ENCODE results near the gene IL1RL1.
"Not testable (repeated sequence)": the region's sequence is repeated elsewhere in the genome, so short reads cannot be mapped to it uniquely, and the experiment has no call there.

IL1RL1 gene

GRCh38 chr2:102291319-102292075 lies 19.9 kb upstream of the IL1RL1 start:
- no peak for DNase-seq (ENCODE audit: low read depth in 4 of 4, low spot score in 1 of 4)

DNA sequence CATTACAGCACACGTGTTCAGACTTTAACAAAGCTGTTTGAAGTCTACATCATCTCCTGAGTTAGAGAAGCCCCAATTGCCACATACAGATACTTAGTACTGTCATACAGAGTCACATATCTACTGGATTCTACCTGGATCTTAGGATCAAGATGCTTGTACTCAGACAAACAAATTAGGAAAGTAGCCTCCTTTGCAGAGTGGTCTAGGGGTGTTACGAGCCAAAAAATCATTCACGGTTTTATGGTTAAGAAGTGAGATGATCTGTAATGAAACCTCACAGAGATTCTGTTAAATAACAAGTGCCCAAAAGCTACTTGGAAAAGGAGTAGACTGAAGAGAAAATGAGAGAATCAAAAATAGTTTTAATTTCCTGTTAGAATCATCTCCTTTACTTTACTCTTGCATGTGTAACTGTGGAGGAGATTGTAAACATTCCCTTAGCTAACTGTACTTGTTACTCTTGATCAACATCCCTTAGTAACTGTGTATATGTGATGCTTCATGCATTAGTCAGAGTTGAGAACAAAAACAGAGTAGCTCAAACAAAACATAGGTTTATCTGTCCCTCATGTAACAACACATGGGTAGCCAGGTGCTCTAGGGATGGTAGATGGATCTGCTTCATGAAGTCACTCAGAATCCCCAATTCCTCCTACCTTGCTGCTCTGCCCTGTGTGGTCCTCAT lies 16.4 kb upstream of the IL1RL1 start:
- no peak for DNase-seq (ENCODE audit: low read depth in 4 of 4, low spot score in 1 of 4)

- DNase-seq (ENCODE audit: low read depth in 4 of 4, low spot score in 1 of 4) = no peak
Observed at GRCh38 chr2:102295566-102295965, 15.8 kb upstream of the IL1RL1 start.

- DNase-seq (ENCODE audit: low read depth in 4 of 4, low spot score in 1 of 4) = no peak
Observed at GRCh38 chr2:102296449-102296848, 14.9 kb upstream of the IL1RL1 start.

GRCh38 chr2:102297891-102298290 lies 13.5 kb upstream of the IL1RL1 start:
- DNase-seq (ENCODE audit: low read depth in 4 of 4, low spot score in 1 of 4) = no peak

DNA sequence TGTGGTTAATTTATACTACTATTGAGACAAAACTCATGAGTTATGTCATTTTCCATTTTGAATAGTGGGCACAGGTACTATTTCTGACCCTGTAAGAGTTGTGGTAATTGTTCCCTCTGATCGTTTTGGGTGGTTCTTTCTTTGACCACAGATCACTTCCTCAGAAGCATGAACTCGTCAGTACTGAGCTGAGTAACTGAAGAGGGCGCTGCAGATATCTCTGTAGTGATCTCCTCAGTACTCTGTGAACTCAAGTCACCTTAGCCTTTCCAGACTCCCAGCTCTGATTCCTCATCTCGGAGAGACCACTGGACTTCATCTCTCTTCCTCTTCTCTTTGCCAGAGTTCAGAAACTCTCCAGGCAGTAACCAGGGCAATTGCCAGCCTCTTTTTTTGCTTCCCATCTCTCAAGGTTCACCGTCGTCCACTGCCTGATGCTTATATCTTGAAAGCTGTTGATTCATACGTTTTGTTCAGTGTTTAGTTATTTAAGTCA lies 9.4 kb upstream of the IL1RL1 start:
- peak in 1 of 4 experiments; percentile 36 for DNase-seq (ENCODE audit: low read depth in 4 of 4, low spot score in 1 of 4)

GRCh38 chr2:102302458-102302857 lies 8.9 kb upstream of the IL1RL1 start:
- no peak for DNase-seq (ENCODE audit: low read depth in 4 of 4, low spot score in 1 of 4)

GRCh38 chr2:102303589-102303988 lies 7.8 kb upstream of the IL1RL1 start:
- DNase-seq (ENCODE audit: low read depth in 4 of 4, low spot score in 1 of 4) = no peak

DNA sequence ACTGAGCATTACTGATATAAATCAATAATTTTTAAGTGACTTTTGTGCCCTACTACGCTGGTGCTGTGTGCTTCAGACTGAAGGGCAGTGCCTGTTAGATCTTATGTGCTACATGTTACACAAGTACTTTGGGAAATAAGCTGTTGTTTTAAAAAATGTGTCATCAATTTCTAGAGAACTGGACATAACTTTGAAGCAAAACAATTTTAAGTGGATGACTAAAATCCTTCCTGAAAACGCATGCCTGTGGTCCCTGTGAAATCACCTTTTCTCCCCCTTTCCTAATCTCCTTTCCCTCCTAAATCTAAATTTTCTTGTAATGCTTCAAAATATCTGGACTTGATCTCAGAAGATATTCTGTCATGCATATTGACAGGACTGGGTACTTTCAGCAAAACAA lies 7.1 kb upstream of the IL1RL1 start:
- DNase-seq (ENCODE audit: low read depth in 4 of 4, low spot score in 1 of 4) = no peak

DNA sequence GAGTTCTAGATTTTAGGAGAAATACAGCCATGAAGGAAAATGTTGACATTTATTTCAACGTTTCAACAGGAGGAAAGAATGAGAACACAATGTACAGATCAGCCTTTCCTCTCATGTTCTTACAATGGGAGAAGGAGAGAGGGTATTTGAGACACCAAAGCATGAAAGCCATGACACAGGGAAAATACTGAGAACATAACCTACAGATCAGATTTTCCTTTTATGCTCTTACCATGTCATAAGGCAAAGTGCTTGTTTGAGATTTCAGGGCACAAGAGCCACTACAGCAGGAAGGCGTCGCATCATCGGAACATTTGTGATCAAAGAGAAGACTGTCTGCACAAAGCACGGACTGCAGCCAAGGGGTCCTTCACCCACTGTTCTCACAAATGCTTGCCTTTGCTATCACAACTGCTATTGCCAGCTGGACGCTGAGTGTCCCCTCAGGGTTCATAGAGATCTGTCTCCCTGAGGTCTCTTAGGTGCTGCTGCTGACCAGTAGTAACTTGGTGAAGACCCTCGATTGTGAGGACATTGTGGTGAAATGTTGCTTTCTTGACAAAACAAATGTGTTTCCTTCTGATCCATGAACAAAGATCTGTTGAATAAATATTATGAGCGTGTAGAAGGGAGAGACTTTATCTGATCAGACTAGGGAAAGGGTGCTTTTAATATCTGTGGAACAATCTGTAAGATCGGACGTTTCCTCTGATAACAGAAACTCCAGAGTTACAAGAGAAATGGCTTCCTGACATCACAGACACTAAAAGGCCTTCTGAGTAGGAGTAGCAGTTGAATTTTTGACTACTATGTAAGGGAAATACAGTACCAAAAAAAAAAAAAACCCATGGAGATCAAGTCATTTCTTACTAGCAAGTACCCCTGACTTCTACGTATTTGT lies 6.4 kb upstream of the IL1RL1 start:
- peak in 1 of 4 experiments; percentile 22 for DNase-seq (ENCODE audit: low read depth in 4 of 4, low spot score in 1 of 4)

- DNase-seq (ENCODE audit: low read depth in 4 of 4, low spot score in 1 of 4) = no peak
Observed at GRCh38 chr2:102306125-102306524, 5.2 kb upstream of the IL1RL1 start.

DNA sequence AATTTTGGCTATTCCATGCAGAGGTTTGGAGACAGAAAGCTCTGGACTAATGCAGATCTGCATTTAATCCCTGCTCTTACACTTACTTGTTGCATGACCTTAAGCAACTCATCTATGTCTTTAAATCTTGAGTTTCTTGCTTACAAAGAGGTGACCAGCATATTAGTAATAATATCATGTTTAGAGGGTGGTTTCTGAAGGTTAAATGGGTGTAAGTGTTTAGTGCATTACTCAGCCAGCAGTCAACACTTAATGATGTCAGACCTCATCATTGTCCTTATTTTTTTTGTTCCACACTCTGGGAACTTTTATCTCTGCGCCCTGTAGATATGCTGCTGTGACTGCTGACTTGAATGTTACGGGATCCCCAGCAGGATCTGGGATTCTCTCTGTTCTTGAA lies 1.7 kb downstream of the IL1RL1 start:
- no peak for DNase-seq (ENCODE audit: low read depth in 4 of 4, low spot score in 1 of 4)

GRCh38 chr2:102313471-102313870 lies 2.1 kb downstream of the IL1RL1 start:
- no peak for DNase-seq (ENCODE audit: low read depth in 4 of 4, low spot score in 1 of 4)

DNA sequence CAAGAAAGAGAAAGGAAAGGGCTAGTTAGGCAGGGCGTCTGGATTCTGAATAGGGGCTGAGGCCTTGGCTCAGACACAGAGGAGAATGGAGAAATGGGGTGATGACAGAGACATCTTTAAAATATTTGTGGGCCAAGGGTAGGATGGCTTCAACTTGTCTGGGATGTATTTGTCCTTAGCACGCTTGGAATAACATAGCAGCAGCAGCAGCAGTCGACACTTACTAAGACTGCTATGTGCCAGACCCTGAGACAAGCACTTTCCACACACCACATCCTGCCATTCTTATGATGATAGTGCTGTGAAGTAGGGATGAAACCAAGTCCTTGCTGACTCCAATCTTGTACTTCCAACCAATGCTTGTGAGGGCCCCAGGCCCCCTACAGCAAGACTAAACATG lies 2.6 kb downstream of the IL1RL1 start:
- no peak for DNase-seq (ENCODE audit: low read depth in 4 of 4, low spot score in 1 of 4)

- DNase-seq (ENCODE audit: low read depth in 4 of 4, low spot score in 1 of 4) = no peak
Observed at GRCh38 chr2:102315921-102316320, 4.6 kb downstream of the IL1RL1 start.

DNA sequence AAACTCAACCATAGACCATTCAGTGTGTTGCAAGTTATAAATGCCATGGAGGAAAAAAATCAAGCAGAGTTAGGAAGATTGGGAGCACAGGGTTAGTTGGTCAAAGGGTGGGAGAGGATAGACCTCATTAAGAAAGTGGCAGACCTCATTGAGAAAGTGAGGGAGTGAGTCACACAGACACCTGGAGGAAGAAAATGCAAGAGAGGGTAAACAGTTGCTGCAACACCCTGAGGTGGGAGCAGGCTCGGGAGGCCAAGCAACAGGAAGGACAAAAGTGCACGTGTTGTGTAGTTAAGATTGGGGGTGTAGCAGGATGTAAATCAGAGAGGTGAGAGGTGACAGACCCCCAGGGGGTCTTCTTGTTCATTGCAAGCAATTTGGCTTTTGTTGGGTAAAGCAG lies 6.4 kb downstream of the IL1RL1 start:
- no peak for DNase-seq (ENCODE audit: low read depth in 4 of 4, low spot score in 1 of 4)

- no peak for DNase-seq (ENCODE audit: low read depth in 4 of 4, low spot score in 1 of 4)
Observed at GRCh38 chr2:102318437-102318836, 7.1 kb downstream of the IL1RL1 start.

DNA sequence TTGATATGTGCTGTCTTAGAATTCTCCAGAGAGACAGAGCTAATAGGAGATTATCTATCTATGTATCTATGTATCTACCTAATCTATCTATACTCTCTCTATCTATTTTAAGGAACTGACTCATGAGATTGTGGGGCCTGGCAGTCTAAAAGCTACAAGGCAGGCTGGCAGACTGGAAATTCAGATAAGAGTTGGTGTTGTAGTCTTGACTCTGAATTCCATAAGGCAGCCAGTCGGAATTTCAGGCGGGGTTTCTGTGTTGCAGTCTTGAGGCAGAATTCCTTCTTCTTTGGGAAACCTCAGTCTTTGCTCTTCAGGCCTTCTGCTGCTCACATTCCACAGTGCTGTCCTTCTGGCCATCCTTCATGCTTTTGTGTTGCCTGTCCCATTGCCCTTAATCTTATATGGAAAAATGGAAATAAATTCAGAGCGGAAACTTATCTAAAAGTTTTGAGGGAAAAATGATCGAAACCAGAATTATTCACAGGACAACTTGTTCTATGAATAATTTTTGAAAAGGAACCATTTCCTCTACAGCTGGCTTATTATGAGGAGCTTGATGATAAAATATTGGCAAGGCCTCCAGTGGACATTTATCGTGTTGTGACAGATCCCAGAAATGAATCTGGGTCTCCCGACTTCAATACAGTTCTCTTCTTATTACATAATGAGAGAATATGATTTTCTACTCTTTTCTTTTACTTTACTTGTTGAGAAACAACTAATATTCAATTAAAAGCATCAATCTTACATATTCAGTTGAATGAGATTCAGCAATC lies 10.8 kb downstream of the IL1RL1 start:
- no peak for DNase-seq (ENCODE audit: low read depth in 4 of 4, low spot score in 1 of 4)

- not testable (repeated sequence) for DNase-seq (ENCODE audit: low read depth in 4 of 4, low spot score in 1 of 4)
Observed at GRCh38 chr2:102324914-102325313, 13.6 kb downstream of the IL1RL1 start.

- DNase-seq (ENCODE audit: low read depth in 4 of 4, low spot score in 1 of 4) = no peak
Observed at GRCh38 chr2:102331311-102331980, 20.1 kb downstream of the IL1RL1 start.
